DMS 273 treated with DMSO at 0.1 percent for 48 hours (cell line): ENCODE measurements around the gene IGIP.

Experiments
- DNase-seq: peaks from one replicate; lab custom pipeline; 2025; lab: John Stamatoyannopoulos, UW

The IGIP gene

GRCh38 chr5:140111859-140112551 is 13.7 kb upstream of the IGIP start:
- no peak for DNase-seq

DNA sequence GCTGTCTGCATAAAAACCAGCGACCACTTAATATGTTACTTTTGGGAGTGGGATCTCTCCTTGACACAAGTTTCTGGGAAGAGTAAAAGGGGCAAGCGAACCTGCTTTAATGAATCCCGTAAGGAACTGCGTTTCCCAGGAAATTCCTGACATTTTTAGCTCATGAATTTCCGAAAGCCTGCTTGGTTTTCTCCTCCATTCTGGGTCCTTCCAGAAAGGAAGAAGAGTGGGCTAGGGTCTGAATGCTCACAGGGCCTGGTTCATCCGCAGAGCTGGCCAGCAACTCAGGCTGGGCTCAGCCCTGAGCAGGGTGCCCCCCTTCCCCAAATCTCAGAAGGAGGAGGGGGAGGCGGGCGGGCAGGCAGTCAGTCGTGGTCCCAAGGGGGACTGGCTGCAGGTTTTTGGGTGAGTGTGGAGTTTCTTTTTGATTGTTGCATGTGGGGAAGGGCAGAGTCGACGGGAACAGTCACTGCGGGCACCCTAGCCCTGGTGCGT is 13.0 kb upstream of the IGIP start:
- DNase-seq = no peak

DNA sequence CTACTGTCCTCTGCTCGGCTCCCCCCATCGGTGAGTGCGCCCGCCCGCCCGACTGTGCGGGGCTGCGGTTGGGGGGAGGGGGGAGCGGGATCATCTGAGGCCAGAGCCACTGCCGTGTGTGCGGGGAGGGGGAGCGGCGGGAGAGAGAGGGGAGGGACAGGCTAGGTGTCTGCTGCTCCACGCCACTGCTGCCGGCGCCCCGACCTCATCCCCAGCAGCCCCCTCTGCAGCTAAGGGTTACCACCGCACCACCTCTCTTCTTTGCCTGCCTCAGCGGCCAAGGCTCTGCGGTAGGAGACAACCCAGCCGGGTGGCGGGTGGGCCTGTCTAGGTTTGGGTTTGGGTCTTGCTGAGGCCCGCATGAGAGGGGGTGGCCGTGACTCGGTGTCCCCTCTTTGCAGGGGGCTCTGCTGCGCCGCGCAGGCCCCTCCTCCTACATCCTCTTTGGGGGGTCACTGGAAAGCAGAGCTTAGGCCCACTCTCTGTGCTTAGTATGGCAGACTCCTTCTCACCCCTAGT is 12.5 kb upstream of the IGIP start:
- DNase-seq = no peak

- peak; percentile 88 for DNase-seq
Measured at GRCh38 chr5:140113699-140114263, 12.0 kb upstream of the IGIP start, which contains the start of gene PURA. PURA (plus strand) TSS chr5:140114109; CDS start chr5:140114182, 73 bp downstream.

- DNase-seq = peak; percentile 53
Measured at GRCh38 chr5:140114341-140115185, 11.2 kb upstream of the IGIP start.

- no peak for DNase-seq
Measured at GRCh38 chr5:140115186-140115500, 10.6 kb upstream of the IGIP start.

DNA sequence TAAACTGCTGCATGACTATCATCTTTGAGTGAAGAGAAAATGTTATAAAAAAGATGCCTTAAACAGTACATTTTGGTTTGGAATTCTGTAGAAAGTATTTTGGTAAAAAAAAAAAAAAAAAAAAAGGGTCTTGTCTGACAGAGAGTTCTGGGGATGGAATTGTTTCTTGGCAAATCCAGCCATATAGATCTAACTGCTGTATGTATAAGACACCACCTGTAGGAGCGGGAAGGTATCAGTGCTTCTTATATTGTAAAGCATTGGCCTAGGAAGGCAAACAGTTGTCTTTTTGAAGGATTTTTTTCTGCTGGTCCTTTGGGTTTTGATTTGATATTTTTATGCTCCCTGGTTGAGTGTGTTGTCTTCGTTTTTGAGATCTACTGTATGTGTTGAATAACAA is 9.0 kb upstream of the IGIP start:
- DNase-seq = no peak

- DNase-seq = no peak
Measured at GRCh38 chr5:140117523-140117922, 8.2 kb upstream of the IGIP start.

DNA sequence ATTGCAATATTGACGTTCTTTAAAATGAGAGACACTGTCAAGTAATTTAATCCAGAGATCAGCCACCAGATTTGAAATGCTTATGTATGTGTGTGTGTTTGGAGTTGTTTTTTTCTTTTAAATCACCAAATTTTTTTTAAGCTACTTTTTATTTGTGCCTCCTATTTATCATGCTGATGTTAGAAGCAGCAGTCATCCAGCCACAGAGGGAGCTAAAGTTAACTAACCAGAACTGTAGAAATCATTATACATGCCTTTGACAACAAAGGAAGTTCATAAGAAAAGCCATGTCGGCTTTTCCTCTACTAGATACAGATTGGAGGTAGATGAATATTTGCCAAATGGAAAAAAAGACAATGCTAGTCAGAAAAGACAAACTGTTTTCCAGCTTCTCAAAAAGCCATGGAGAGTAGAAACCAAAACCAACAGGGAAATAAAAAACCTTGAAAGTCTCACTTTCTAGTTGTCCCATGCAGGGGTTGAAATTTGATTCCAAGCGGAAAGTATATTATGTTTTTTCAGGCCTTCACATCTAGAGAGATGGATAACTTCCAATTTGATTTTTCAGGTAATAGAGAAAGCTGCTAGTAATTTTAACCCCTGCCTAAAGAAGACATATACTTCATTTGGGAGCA is 7.3 kb upstream of the IGIP start:
- DNase-seq = peak; percentile 21

DNA sequence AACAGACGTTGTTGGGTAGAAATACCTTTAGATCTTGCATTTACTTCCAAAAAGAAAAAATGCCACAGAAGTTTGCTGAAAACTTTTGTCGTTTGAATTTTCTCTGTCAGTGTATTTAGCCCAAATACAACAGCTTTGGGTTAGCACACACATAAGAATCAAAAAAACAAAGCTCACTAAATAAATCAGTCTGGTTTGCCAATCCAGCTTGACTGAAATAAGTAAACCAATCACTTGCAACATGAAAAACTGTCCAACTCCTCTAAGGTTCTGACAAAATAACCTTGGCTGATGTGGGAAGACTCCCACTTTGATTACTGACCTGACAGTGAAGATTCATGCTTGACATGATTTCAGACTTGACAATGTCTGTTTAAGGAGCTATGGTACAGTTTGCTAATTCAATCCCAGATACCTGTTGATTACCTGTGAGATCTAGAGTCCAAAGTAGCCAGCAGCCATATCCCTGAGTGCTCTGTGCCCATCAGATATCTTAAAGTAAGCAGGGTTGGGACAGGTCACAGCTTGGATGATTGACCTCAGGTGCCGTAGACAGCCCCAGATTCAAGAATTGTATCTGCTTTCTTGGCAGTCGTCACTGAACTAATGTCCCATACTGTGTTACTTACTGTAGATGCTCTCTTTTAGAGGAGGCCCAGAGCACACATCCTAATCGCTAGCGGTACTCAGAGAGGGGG is 727 bp downstream of the IGIP start:
- DNase-seq = no peak

DNA sequence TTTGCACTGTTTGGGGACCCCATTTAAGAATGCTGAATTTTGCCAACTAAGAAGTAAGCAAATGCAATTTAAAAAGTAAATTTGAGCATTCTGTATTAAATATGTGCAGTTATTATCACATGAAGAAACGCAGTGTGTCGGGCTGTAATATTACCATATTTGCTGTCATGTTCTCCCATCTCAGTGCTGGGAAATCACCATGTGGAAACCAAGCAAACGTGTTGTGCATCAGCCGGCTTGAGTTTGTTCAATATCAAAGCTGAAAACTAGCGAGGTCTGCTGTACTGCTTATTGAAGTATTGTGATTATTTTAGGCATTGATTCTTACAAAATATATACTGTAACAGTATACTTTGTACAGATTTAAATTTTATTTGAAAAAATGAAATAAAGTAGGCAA is 2.6 kb downstream of the IGIP start:
- DNase-seq = no peak

GRCh38 chr5:140130949-140131733 is 5.4 kb downstream of the IGIP start:
- DNase-seq = no peak

DNA sequence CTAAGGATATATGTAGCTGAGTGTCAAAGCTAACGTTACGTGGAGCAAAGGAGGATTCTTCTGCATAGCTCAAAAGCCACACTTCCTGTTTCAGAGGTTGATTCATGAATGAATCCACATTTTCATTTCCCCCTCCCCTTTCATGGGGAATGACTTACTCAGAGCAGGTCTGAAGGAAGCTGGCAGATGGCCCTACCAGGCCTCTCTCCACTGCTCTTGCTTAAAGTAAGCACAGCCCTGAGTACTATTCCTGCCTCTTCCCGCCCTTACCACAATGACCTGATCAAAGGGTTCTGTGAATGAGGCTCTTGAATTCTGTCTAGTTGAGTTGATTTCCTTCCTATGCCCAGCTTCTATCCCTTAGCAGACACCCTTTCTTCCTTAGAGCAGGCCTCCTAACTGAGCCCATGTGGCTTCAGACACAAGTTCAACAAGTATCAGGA is 6.3 kb downstream of the IGIP start:
- DNase-seq = no peak

DNA sequence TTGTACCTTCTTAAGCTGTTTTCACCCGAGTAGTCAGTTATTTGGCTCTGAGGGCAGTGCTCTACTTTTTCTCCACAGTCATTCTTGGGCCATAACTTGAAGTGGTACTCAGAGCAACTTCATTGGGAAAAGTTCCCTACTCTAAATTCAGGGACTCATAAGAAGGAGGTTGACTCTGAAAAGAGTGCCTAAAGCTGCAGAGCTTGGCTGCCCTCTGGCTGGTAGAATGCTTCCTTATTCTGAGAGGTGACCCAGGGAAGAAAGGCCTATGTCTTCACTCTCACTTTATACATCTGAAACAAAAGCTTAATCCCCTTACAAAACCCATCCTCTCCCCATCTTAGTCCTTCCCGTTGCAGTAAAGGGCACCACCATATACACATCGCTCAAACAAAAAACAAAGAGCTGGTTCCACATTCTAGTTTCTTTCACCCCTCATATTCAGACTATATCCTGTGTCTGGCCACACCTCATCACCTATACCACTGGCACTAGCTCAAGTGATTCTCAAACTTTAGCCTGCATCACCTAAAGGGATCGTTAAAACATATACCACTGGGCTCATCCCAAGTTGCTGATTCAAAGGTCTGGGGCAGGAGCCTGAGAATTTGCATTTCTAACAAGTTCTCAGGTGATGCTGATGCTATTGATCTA is 7.9 kb downstream of the IGIP start:
- no peak for DNase-seq

DNA sequence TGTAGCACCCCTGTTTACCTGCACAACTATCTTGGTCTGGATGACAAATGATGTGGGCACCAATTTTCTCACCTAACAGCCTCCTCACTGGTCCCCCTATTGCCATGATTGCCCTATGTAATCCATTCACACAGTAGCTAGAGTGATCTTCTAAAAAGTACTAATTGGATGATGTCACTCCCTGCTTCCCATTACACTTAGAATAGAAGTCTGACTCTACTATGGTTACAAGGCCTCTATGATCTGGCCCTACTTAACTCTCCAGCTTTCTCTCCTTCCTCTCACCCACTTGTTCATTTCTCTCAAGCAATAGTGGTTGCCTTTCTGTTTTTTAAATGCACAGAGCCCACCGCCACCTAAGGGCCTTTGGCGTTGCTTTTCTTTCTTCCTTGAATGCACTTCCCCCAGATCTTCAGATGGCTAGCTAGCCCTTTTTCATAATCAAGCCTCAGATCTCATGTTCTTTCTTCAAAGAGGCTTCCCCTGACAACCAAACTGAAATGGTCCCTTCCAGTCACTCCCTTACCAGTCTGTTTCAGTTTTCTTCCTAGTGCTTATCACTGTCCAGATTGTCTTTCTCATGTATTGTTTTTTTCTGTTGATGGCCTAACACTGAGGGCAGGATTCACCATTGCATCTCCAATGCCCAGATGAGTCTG is 8.7 kb downstream of the IGIP start:
- no peak for DNase-seq

DNA sequence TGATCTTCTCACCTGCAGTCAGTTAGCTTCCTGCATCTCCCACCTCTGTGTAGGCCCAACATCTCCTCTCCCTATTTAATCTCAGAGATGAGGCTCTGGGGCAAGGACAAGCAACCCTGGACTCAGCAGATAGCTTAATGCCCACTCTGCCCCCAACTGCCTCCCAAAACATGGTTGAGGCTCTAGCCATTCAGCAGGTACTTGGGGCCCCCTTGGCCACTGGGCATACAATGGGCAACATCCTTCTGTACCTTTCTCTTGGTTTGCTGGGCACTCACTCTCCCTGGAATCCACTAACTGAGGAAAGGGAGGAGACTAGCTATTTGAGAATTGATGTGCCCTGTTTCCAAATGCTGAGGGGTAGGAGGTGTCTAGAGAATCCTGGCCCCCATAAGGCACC is 9.4 kb downstream of the IGIP start:
- DNase-seq = no peak

GRCh38 chr5:140136624-140137023 is 10.9 kb downstream of the IGIP start:
- DNase-seq = no peak

DNA sequence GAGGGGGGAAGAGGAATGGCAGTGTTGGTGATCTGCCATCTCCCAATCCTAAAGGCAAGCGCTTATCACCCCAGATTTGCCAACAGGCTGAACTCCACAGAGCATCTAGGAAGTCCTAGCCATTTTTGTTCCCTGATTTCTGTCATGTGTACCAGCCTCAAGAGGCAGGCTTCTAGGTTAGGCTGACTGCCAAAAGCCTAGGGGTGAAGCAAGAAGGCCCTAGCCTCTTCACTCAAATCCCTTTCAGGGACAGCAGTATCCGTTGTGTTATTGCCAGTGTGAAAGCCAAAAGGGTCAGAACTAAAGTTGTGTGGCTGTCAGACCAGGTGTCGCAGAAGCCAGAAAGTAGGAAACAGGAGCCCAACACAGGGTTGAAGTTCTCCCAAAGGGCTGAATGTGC is 14.7 kb downstream of the IGIP start:
- DNase-seq = no peak

DNA sequence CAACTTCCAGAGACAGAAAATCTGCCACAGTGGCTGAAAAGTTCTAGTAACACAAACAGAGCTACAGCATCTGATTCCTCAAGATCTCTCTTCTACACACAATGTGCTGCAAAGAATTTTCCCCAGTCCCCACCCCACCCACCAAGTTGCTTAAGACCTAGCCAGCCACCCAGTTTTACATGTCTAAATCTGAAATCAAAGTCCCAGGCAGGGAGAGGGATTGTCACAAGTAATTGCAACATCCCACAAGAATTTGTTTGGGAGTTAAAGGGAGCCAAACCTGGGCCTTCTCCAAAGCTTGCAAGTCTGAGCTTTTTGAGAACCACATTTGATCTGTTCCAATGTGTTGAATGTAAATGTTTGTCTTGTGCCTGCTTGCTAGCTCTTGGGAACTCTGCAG is 15.5 kb downstream of the IGIP start:
- no peak for DNase-seq

- no peak for DNase-seq
Measured at GRCh38 chr5:140142246-140142645, 16.5 kb downstream of the IGIP start.
